ENCODE data around the gene SFMBT1. TPM values are rescaled to one million over a fixed set of nuclear protein-coding genes. Genes with fewer than 3 reads are reported as not detected.

Gene SFMBT1
- total RNA-seq, 1 donor from 2014 or later, result 8.4 TPM

GRCh38 chr3:53032609-53033008 is 13.3 kb downstream of the SFMBT1 start:
- no peaks in the 10 kb centered on the region for H3K27me3 Mint-ChIP-seq (ENCODE audit: low read depth)
- no peaks in the 10 kb centered on the region for H3K9me3 Mint-ChIP-seq (ENCODE audit: low read depth)
- H3K4me3 Mint-ChIP-seq (ENCODE audit: unreplicated experiment), result no peak overlapping the region
- DNase-seq (ENCODE audit: low spot score), result no peak
- H3K36me3 Mint-ChIP-seq (ENCODE audit: low read depth), result no peaks in the 10 kb centered on the region
- no peak overlapping the region for H3K27ac Mint-ChIP-seq (ENCODE audit: unreplicated experiment)
- TF ChIP-seq, protein P1, sequence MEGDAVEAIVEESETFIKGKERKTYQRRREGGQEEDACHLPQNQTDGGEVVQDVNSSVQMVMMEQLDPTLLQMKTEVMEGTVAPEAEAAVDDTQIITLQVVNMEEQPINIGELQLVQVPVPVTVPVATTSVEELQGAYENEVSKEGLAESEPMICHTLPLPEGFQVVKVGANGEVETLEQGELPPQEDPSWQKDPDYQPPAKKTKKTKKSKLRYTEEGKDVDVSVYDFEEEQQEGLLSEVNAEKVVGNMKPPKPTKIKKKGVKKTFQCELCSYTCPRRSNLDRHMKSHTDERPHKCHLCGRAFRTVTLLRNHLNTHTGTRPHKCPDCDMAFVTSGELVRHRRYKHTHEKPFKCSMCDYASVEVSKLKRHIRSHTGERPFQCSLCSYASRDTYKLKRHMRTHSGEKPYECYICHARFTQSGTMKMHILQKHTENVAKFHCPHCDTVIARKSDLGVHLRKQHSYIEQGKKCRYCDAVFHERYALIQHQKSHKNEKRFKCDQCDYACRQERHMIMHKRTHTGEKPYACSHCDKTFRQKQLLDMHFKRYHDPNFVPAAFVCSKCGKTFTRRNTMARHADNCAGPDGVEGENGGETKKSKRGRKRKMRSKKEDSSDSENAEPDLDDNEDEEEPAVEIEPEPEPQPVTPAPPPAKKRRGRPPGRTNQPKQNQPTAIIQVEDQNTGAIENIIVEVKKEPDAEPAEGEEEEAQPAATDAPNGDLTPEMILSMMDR (IDR thresholded peaks at IDR 0.05), result no peak
- peaks cover 3% of the 10 kb centered on the region for H3K4me1 Mint-ChIP-seq (ENCODE audit: low read depth)

DNA sequence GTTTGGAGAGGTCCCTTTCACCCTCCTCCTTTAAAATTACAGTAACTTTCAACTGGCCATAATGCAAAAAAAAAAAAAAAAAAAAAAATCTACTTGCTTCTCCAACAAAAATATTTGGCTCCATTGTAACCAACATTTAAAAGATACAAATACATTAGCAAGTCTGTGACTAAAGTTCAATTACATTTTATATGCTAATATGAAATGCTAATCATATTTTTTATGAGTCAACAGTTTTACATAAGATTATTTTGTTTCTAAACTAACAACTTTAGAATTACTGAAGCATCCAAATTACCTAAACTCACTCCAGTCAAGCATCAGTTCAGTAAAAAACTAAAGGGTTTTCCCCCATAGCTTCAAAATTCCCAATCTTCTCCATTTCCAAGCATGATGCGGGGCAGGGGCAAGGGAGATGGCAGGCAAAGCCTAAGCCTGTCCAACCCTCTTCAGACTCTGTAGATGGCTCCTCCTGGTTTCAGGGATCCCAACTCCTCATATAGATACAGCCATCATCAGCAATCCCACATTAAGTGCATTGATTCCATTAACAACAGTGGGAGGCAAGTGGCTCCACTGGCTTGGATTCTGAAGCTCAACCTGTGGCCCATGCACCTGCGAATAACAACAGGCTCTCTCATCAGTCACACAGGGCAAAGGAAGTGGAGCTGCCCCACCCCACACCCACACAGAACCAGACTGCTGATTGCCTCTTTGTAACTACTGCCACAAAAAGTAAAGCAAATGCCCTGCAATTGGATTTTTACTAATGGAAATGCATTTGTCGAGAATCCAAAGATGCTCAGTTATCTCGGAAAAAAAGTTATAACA is 15.0 kb downstream of the SFMBT1 start:
- DNase-seq (ENCODE audit: low spot score), result no peak
- H3K27me3 Mint-ChIP-seq (ENCODE audit: low read depth), result no peaks in the 10 kb centered on the region
- peaks cover 8% of the 10 kb centered on the region for H3K4me1 Mint-ChIP-seq (ENCODE audit: low read depth)
- H3K4me3 Mint-ChIP-seq (ENCODE audit: unreplicated experiment), result no peak overlapping the region
- H3K27ac Mint-ChIP-seq (ENCODE audit: unreplicated experiment), result no peak overlapping the region
- no peaks in the 10 kb centered on the region for H3K36me3 Mint-ChIP-seq (ENCODE audit: low read depth)
- H3K9me3 Mint-ChIP-seq (ENCODE audit: low read depth), result no peaks in the 10 kb centered on the region
- TF ChIP-seq, protein P1 (IDR thresholded peaks at IDR 0.05), result no peak

- no peak overlapping the region for H3K4me3 Mint-ChIP-seq (ENCODE audit: unreplicated experiment)
- H3K4me1 Mint-ChIP-seq (ENCODE audit: low read depth), result peaks cover 8% of the 10 kb centered on the region
- H3K36me3 Mint-ChIP-seq (ENCODE audit: low read depth), result no peaks in the 10 kb centered on the region
- TF ChIP-seq, protein P1 (IDR thresholded peaks at IDR 0.05), result no peak
- H3K27me3 Mint-ChIP-seq (ENCODE audit: low read depth), result no peaks in the 10 kb centered on the region
- H3K27ac Mint-ChIP-seq (ENCODE audit: unreplicated experiment), result no peak overlapping the region
- no peaks in the 10 kb centered on the region for H3K9me3 Mint-ChIP-seq (ENCODE audit: low read depth)
- no peak for DNase-seq (ENCODE audit: low spot score)
Measured at GRCh38 chr3:53028641-53029040, 17.2 kb downstream of the SFMBT1 start.

GRCh38 chr3:53027254-53027844 is 18.5 kb downstream of the SFMBT1 start:
- Mint-ChIP-seq H3K4me3 (ENCODE audit: unreplicated experiment) (no peak overlapping the region), H3K36me3 (ENCODE audit: low read depth) (peaks cover 2% of the 10 kb centered on the region), H3K27ac (ENCODE audit: unreplicated experiment) (no peak overlapping the region), H3K4me1 (ENCODE audit: low read depth) (peaks cover 8% of the 10 kb centered on the region), H3K27me3 (ENCODE audit: low read depth) (no peaks in the 10 kb centered on the region), H3K9me3 (ENCODE audit: low read depth) (no peaks in the 10 kb centered on the region)
- no peak for DNase-seq (ENCODE audit: low spot score)
- TF ChIP-seq, protein P1 (IDR thresholded peaks at IDR 0.05), result no peak

GRCh38 chr3:53026382-53027162 is 19.3 kb downstream of the SFMBT1 start:
- H3K4me1 Mint-ChIP-seq (ENCODE audit: low read depth), result peaks cover 8% of the 10 kb centered on the region

More at GRCh38 chr3:53026382-53027162, 19.3 kb downstream of the SFMBT1 start:
- Mint-ChIP-seq H3K9me3 (ENCODE audit: low read depth) (no peaks in the 10 kb centered on the region), H3K36me3 (ENCODE audit: low read depth) (peaks cover 2% of the 10 kb centered on the region), H3K27me3 (ENCODE audit: low read depth) (no peaks in the 10 kb centered on the region), H3K27ac (ENCODE audit: unreplicated experiment) (no peak overlapping the region), H3K4me3 (ENCODE audit: unreplicated experiment) (no peak overlapping the region)
- TF ChIP-seq, protein P1 (IDR thresholded peaks at IDR 0.05), result no peak
- DNase-seq (ENCODE audit: low spot score), result no peak

All from chondrocyte (in vitro differentiated cells).